Hepatocyte (in vitro differentiated cells): ENCODE measurements around the gene GAS2L1.

ENCODE experiments used
- CTCF ChIP-seq: fragments of 200-600 bp; sonication (generic); IDR thresholded peaks from 2 replicates; pipeline ENCODE4 v1.5.1; 2016; ENCODE audit warnings: antibody characterized with exemption, mild to moderate bottlenecking; ENCODE audit not compliant: poor library complexity
- EZH2 ChIP-seq: fragments of 200-600 bp; sonication (generic); IDR thresholded peaks from 2 replicates; pipeline ENCODE4 v1.6.1; 2016; ENCODE audit warnings: antibody characterized with exemption, mild to moderate bottlenecking, borderline replicate concordance

GRCh38 chr22:29342177-29342576, 35.7 kb downstream of the GAS2L1 start:
- TF ChIP-seq CTCF (no peak), EZH2 (no peak)
